ENCODE measurements around the gene KRT86. TPM values are rescaled to one million over a fixed set of nuclear protein-coding genes. Genes with fewer than 3 reads are reported as not detected.

KRT86 gene
- polyA plus RNA-seq, 1 of the 3 experiments (the other 2 are of a cell fraction), result 0.56 TPM

- H3K27me3 ChIP-seq (ENCODE audit: insufficient read depth), result peaks cover 20% of the 10 kb centered on the region
- CTCF ChIA-PET, result interaction anchor here (0.7 to 3.8 kb wide), 2 partner anchors 19 to 223 kb away, joined by 3 to 13 read pairs; no protein-coding TSS in a partner anchor
- WGBS (ENCODE audit: low lambda C conversion rate), result 45% methylated on average over 2 of the region's 4 CpGs
Observed at GRCh38 chr12:52346593-52346992, 72.1 kb downstream of the KRT86 start.

GRCh38 chr12:52347016-52347415, 72.6 kb downstream of the KRT86 start:
- no peaks in the 10 kb centered on the region for H3K9me3 ChIP-seq
- 53% methylated on average over 6 of the region's 9 CpGs for WGBS (ENCODE audit: low lambda C conversion rate)
- peaks cover 20% of the 10 kb centered on the region for H3K27me3 ChIP-seq (ENCODE audit: insufficient read depth)
- H3F3A ChIP-seq (replicated peaks; ENCODE audit: insufficient read depth), result no peaks in the 10 kb centered on the region
- H3K9ac ChIP-seq, result no peak overlapping the region
- no peaks in the 10 kb centered on the region for H3K9me2 ChIP-seq
- TF ChIP-seq SIN3A (IDR thresholded peaks at IDR 0.05; ENCODE audit: borderline replicate concordance, low read depth, low read length) (no peak), USF2 (IDR thresholded peaks at IDR 0.05; ENCODE audit: borderline replicate concordance, low read depth, low read length) (no peak), GABPA (IDR thresholded peaks at IDR 0.05; ENCODE audit: low read depth) (no peak), ZBTB33 (IDR thresholded peaks at IDR 0.05; ENCODE audit: borderline replicate concordance, low read depth) (no peak), REST (IDR thresholded peaks at IDR 0.05; ENCODE audit: low read depth, low read length) (no peak), NRF1 (IDR thresholded peaks at IDR 0.05; ENCODE audit: low read depth, low read length) (no peak)
- no peak overlapping the region for H3K4me2 ChIP-seq
- no peak for DNase-seq
- no peak overlapping the region for H3K27ac ChIP-seq (ENCODE audit: low read depth in 2 of 2, low read length in 1 of 2)
- H3K4me3 ChIP-seq (ENCODE audit: low read depth in 2 of 2, low read length in 1 of 2), result no peak overlapping the region
- no peaks in the 10 kb centered on the region for H3K79me2 ChIP-seq (ENCODE audit: insufficient read depth)
- no peaks in the 10 kb centered on the region for H3K36me3 ChIP-seq (replicated peaks in 1 of 2; ENCODE audit: control insufficient read depth in 1 of 2, insufficient read depth in 2 of 2, low read length in 1 of 2)
- no peaks in the 10 kb centered on the region for H3K4me1 ChIP-seq (ENCODE audit: control insufficient read depth in 1 of 2, insufficient read depth in 2 of 2, low read depth in 1 of 2, low read length in 1 of 2)
- H2AFZ ChIP-seq (ENCODE audit: low read depth), result no peak overlapping the region
- ChIA-PET CTCF (interaction anchor here (1.4 to 3.8 kb wide), 2 partner anchors 19 to 20 kb away, joined by 5 to 13 read pairs; no protein-coding TSS in a partner anchor), POLR2A (no interaction called here)
- H4K20me1 ChIP-seq (ENCODE audit: insufficient read depth), result no peaks in the 10 kb centered on the region

More at GRCh38 chr12:52346593-52346992, 72.1 kb downstream of the KRT86 start:
- H3K9ac ChIP-seq, result no peak overlapping the region
- TF ChIP-seq RFX5 (IDR thresholded peaks at IDR 0.05; ENCODE audit: low read length) (no peak), TAF1 (IDR thresholded peaks at IDR 0.05; ENCODE audit: borderline replicate concordance, low read depth, low read length) (no peak), MXI1 (IDR thresholded peaks at IDR 0.05; ENCODE audit: low read depth, low read length) (no peak), NFIC (IDR thresholded peaks at IDR 0.05; ENCODE audit: borderline replicate concordance) (no peak), TEAD4 (IDR thresholded peaks at IDR 0.05; ENCODE audit: borderline replicate concordance, insufficient read depth) (no peak), RAD21 (IDR thresholded peaks at IDR 0.05; ENCODE audit: low read length) (no peak), MEF2A (IDR thresholded peaks at IDR 0.05; ENCODE audit: borderline replicate concordance, low read depth) (no peak), FOXM1 (IDR thresholded peaks at IDR 0.05; ENCODE audit: low read depth) (no peak), ZBTB33 (IDR thresholded peaks at IDR 0.05; ENCODE audit: borderline replicate concordance, low read depth) (no peak)
- H3K9me3 ChIP-seq, result no peaks in the 10 kb centered on the region
- no peak for DNase-seq
- H3K4me3 ChIP-seq (ENCODE audit: low read depth in 2 of 2, low read length in 1 of 2), result no peak overlapping the region
- no peak overlapping the region for H3K27ac ChIP-seq (ENCODE audit: low read depth in 2 of 2, low read length in 1 of 2)
- H4K20me1 ChIP-seq (ENCODE audit: insufficient read depth), result no peaks in the 10 kb centered on the region
- H3K9me2 ChIP-seq, result no peaks in the 10 kb centered on the region
- H3K4me2 ChIP-seq, result no peak overlapping the region
- no peaks in the 10 kb centered on the region for H3K79me2 ChIP-seq (ENCODE audit: insufficient read depth)
- POLR2A ChIA-PET, result no interaction called here
- H3K36me3 ChIP-seq (replicated peaks in 1 of 2; ENCODE audit: control insufficient read depth in 1 of 2, insufficient read depth in 2 of 2, low read length in 1 of 2), result no peaks in the 10 kb centered on the region
- H2AFZ ChIP-seq (ENCODE audit: low read depth), result no peak overlapping the region
- H3F3A ChIP-seq (replicated peaks; ENCODE audit: insufficient read depth), result no peaks in the 10 kb centered on the region
- no peaks in the 10 kb centered on the region for H3K4me1 ChIP-seq (ENCODE audit: control insufficient read depth in 1 of 2, insufficient read depth in 2 of 2, low read depth in 1 of 2, low read length in 1 of 2)
